Bronchial epithelial cell (primary cell): ENCODE results near the gene UTP3. TPM values are rescaled to one million over a fixed set of nuclear protein-coding genes. Genes with fewer than 3 reads are reported as not detected.
A peak's percentile ranks its signal among the peaks of the same experiment; 100 is the strongest.

ENCODE experiments used
- DNase-seq: peaks from one replicate; pipeline ENCODE4 v3.0.0-alpha.2; 2010; ENCODE audit warnings: low read depth
- FAIRE-seq: peaks from 2 replicates; lab custom pipeline; 2011; peaks lifted over from hg19 to GRCh38; lab: Jason Lieb, UNC
- H3K27me3 ChIP-seq: 2 replicates; pipeline ENCODE4 v1.5.1; 2011; ENCODE audit warnings: low read length; ENCODE audit not compliant: control insufficient read depth, insufficient read depth
- H3K36me3 ChIP-seq: 2 replicates; pipeline ENCODE4 v1.5.1; 2011; ENCODE audit warnings: low read length; ENCODE audit not compliant: control insufficient read depth, insufficient read depth
- H3K4me3 ChIP-seq: 2 replicates; pipeline ENCODE4 v1.5.1; 2011; ENCODE audit warnings: mild to moderate bottlenecking, low read depth, low read length, control low read depth
- CTCF ChIP-seq: IDR thresholded peaks from 2 replicates; pipeline ENCODE4 v1.5.1; 2011; ENCODE audit warnings: mild to moderate bottlenecking, moderate library complexity, low read length, control low read depth, inconsistent platforms; ENCODE audit not compliant: insufficient read depth, severe bottlenecking
- total RNA-seq: library from RNA; depleted of rRNA; stranded (reverse); fragments of >200 nt; gene quantifications from 2 replicates; pipeline ENCODE4 v1.2.1, GENCODE V29; 2014

Gene UTP3
- total RNA-seq, 1 donor from 2014 or later, result 15.0 TPM

GRCh38 chr4:70709611-70710205 lies 21.4 kb downstream of the UTP3 start:
- FAIRE-seq (no peak), DNase-seq (peak; percentile 29)
- H3K36me3 ChIP-seq, result no peaks in the 10 kb centered on the region
- H3K27me3 ChIP-seq, result no peaks in the 10 kb centered on the region
- H3K4me3 ChIP-seq, result no peak overlapping the region
- no peak for TF ChIP-seq CTCF

GRCh38 chr4:70711599-70711998 lies 23.3 kb downstream of the UTP3 start:
- no peak for DNase-seq
- H3K27me3 ChIP-seq, result no peaks in the 10 kb centered on the region
- FAIRE-seq, result no peak
- H3K4me3 ChIP-seq, result no peak overlapping the region
- no peak for TF ChIP-seq CTCF
- H3K36me3 ChIP-seq, result no peaks in the 10 kb centered on the region

- no peak for DNase-seq
- TF ChIP-seq CTCF, result no peak
- FAIRE-seq, result no peak
- H3K36me3 ChIP-seq, result no peaks in the 10 kb centered on the region
- H3K4me3 ChIP-seq, result no peak overlapping the region
- no peaks in the 10 kb centered on the region for H3K27me3 ChIP-seq
Observed at GRCh38 chr4:70712150-70712549, 23.8 kb downstream of the UTP3 start.

- H3K27me3 ChIP-seq, result no peaks in the 10 kb centered on the region
- H3K36me3 ChIP-seq, result no peaks in the 10 kb centered on the region
- FAIRE-seq (no peak), DNase-seq (peak; percentile 22)
- TF ChIP-seq CTCF, result no peak
- no peak overlapping the region for H3K4me3 ChIP-seq
Observed at GRCh38 chr4:70712604-70713452, 24.5 kb downstream of the UTP3 start.

GRCh38 chr4:70713453-70714078 lies 25.2 kb downstream of the UTP3 start:
- DNase-seq (peak; percentile 35), FAIRE-seq (no peak)
- H3K4me3 ChIP-seq, result no peak overlapping the region
- no peak for TF ChIP-seq CTCF
- H3K27me3 ChIP-seq, result no peaks in the 10 kb centered on the region
- no peaks in the 10 kb centered on the region for H3K36me3 ChIP-seq
